ENCODE data around the gene EVI5L.

The EVI5L gene

GRCh38 chr19:7784856-7785255 lies 45.2 kb upstream of the EVI5L start:
- no peaks in the 10 kb centered on the region for H3K27me3 ChIP-seq (ENCODE audit: insufficient read depth, low read length, poor library complexity, severe bottlenecking)
- no peak overlapping the region for H3K4me3 ChIP-seq (ENCODE audit: low read length, poor library complexity, severe bottlenecking)
- H2AFZ ChIP-seq (ENCODE audit: low read length) = no peak overlapping the region
- H3K4me2 ChIP-seq (ENCODE audit: low read depth, low read length, poor library complexity, severe bottlenecking) = no peak overlapping the region
- H3K9ac ChIP-seq (ENCODE audit: low read depth, low read length, poor library complexity, severe bottlenecking) = no peak overlapping the region
- no peaks in the 10 kb centered on the region for H3F3A ChIP-seq (ENCODE audit: low read depth)
- no peaks in the 10 kb centered on the region for H3K9me2 ChIP-seq (replicated peaks; ENCODE audit: low read depth, low read length)
- no peaks in the 10 kb centered on the region for H3K4me1 ChIP-seq (ENCODE audit: insufficient read depth, low read length, poor library complexity, severe bottlenecking)
- no peaks in the 10 kb centered on the region for H4K20me1 ChIP-seq (ENCODE audit: insufficient read depth, low read length, poor library complexity, severe bottlenecking)
- no peaks in the 10 kb centered on the region for H3K36me3 ChIP-seq (ENCODE audit: insufficient read depth, low read length)
- peaks cover 5% of the 10 kb centered on the region; the same call in 1 of the 2 replicates for H3K9me3 ChIP-seq (ENCODE audit: insufficient read depth, low read depth, low read length)
- TF ChIP-seq EZH2phosphoT487 (IDR thresholded peaks at IDR 0.05; ENCODE audit: borderline replicate concordance) = no peak
- no peak for TF ChIP-seq CTCF (conservative IDR thresholded peaks at IDR 0.05; ENCODE audit: low read length)
- no peaks in the 10 kb centered on the region for H3K79me2 ChIP-seq (ENCODE audit: insufficient read depth, low read length)

GRCh38 chr19:7787141-7787540 lies 42.9 kb upstream of the EVI5L start:
- TF ChIP-seq EZH2phosphoT487 (IDR thresholded peaks at IDR 0.05; ENCODE audit: borderline replicate concordance) (no peak), CTCF (conservative IDR thresholded peaks at IDR 0.05; ENCODE audit: low read length) (no peak)
- Histone ChIP-seq H3K4me3 (ENCODE audit: low read length, poor library complexity, severe bottlenecking) (no peak overlapping the region), H3K4me2 (ENCODE audit: low read depth, low read length, poor library complexity, severe bottlenecking) (no peak overlapping the region), H4K20me1 (ENCODE audit: insufficient read depth, low read length, poor library complexity, severe bottlenecking) (no peaks in the 10 kb centered on the region), H3K9me3 (ENCODE audit: insufficient read depth, low read depth, low read length) (peaks cover 5% of the 10 kb centered on the region; the same call in 1 of the 2 replicates), H3K79me2 (ENCODE audit: insufficient read depth, low read length) (no peaks in the 10 kb centered on the region), H2AFZ (ENCODE audit: low read length) (no peak overlapping the region), H3K9me2 (replicated peaks; ENCODE audit: low read depth, low read length) (no peaks in the 10 kb centered on the region), H3K27me3 (ENCODE audit: insufficient read depth, low read length, poor library complexity, severe bottlenecking) (no peaks in the 10 kb centered on the region), H3K4me1 (ENCODE audit: insufficient read depth, low read length, poor library complexity, severe bottlenecking) (no peaks in the 10 kb centered on the region), H3K36me3 (ENCODE audit: insufficient read depth, low read length) (no peaks in the 10 kb centered on the region), H3K9ac (ENCODE audit: low read depth, low read length, poor library complexity, severe bottlenecking) (no peak overlapping the region), H3F3A (ENCODE audit: low read depth) (no peaks in the 10 kb centered on the region)

GRCh38 chr19:7787602-7788177 lies 42.3 kb upstream of the EVI5L start:
- H3K79me2 ChIP-seq (ENCODE audit: insufficient read depth, low read length) = no peaks in the 10 kb centered on the region
- H3K9me2 ChIP-seq (replicated peaks; ENCODE audit: low read depth, low read length) = no peaks in the 10 kb centered on the region
- H3K36me3 ChIP-seq (ENCODE audit: insufficient read depth, low read length) = no peaks in the 10 kb centered on the region
- no peaks in the 10 kb centered on the region for H3K4me1 ChIP-seq (ENCODE audit: insufficient read depth, low read length, poor library complexity, severe bottlenecking)
- no peaks in the 10 kb centered on the region for H3K27me3 ChIP-seq (ENCODE audit: insufficient read depth, low read length, poor library complexity, severe bottlenecking)
- no peak overlapping the region for H3K4me2 ChIP-seq (ENCODE audit: low read depth, low read length, poor library complexity, severe bottlenecking)
- no peak overlapping the region for H3K9ac ChIP-seq (ENCODE audit: low read depth, low read length, poor library complexity, severe bottlenecking)
- peaks cover 5% of the 10 kb centered on the region; the same call in 1 of the 2 replicates for H3K9me3 ChIP-seq (ENCODE audit: insufficient read depth, low read depth, low read length)
- H2AFZ ChIP-seq (ENCODE audit: low read length) = no peak overlapping the region
- no peaks in the 10 kb centered on the region for H3F3A ChIP-seq (ENCODE audit: low read depth)
- TF ChIP-seq CTCF (conservative IDR thresholded peaks at IDR 0.05; ENCODE audit: low read length) (no peak), EZH2phosphoT487 (IDR thresholded peaks at IDR 0.05; ENCODE audit: borderline replicate concordance) (no peak)
- H3K4me3 ChIP-seq (ENCODE audit: low read length, poor library complexity, severe bottlenecking) = no peak overlapping the region
- no peaks in the 10 kb centered on the region for H4K20me1 ChIP-seq (ENCODE audit: insufficient read depth, low read length, poor library complexity, severe bottlenecking)
